GM12874 (cell line): ENCODE measurements around the gene RRP12.

ENCODE experiments used
- TF ChIP-seq, protein P1 (sequence below): IDR thresholded peaks from 2 replicates; pipeline ENCODE4 v1.5.1; 2011; ENCODE audit warnings: low read depth, mild to moderate bottlenecking, control low read depth, low read length, moderate library complexity; ENCODE audit not compliant: insufficient read depth

Gene RRP12

DNA sequence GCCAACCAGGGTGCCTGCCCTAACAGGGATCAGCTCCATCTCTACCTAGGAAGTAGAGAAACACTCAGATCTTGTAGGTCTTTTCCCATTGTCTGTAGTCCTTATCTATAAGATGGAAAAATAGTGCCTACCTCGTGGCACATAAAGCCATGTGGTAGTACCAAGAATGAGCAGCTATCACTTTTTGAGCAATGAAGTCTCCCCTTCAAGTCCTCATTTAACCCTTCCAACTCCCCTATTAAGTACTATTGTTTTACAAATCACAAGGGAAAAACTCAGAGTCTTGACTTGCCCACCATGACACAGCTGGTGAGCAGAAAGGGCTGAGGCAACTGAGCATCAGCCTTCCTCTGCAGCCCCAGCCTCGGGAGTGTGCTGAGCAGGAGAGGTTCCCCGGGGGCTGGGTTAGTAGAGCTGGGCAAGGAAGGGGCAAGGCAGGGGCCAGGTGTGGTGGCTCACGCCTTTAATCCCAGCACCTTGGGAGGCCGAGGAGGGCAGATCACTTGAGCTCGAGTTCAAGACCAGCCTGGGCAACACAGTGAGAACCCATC lies 69.9 kb downstream of the RRP12 start:
- TF ChIP-seq, protein P1, sequence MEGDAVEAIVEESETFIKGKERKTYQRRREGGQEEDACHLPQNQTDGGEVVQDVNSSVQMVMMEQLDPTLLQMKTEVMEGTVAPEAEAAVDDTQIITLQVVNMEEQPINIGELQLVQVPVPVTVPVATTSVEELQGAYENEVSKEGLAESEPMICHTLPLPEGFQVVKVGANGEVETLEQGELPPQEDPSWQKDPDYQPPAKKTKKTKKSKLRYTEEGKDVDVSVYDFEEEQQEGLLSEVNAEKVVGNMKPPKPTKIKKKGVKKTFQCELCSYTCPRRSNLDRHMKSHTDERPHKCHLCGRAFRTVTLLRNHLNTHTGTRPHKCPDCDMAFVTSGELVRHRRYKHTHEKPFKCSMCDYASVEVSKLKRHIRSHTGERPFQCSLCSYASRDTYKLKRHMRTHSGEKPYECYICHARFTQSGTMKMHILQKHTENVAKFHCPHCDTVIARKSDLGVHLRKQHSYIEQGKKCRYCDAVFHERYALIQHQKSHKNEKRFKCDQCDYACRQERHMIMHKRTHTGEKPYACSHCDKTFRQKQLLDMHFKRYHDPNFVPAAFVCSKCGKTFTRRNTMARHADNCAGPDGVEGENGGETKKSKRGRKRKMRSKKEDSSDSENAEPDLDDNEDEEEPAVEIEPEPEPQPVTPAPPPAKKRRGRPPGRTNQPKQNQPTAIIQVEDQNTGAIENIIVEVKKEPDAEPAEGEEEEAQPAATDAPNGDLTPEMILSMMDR = no peak

DNA sequence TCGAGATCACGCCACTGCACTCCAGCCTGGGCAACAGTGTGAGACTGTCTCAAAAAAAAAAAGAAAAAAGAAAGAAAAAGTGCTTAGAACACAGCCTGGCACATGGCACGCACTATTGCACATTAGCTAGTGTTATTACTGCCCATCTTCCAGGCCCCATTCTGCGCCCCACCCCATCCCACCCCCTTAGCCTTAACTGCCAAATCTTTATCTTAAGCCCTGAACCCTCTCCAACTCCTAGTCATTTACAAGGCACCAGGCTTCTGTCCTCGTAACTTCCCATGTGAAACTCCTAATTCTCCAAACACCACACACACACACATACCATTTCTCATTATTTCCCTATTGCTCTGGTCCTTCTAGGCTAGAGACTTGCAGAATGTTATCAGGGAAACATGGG lies 71.4 kb downstream of the RRP12 start:
- TF ChIP-seq, protein P1 = no peak

DNA sequence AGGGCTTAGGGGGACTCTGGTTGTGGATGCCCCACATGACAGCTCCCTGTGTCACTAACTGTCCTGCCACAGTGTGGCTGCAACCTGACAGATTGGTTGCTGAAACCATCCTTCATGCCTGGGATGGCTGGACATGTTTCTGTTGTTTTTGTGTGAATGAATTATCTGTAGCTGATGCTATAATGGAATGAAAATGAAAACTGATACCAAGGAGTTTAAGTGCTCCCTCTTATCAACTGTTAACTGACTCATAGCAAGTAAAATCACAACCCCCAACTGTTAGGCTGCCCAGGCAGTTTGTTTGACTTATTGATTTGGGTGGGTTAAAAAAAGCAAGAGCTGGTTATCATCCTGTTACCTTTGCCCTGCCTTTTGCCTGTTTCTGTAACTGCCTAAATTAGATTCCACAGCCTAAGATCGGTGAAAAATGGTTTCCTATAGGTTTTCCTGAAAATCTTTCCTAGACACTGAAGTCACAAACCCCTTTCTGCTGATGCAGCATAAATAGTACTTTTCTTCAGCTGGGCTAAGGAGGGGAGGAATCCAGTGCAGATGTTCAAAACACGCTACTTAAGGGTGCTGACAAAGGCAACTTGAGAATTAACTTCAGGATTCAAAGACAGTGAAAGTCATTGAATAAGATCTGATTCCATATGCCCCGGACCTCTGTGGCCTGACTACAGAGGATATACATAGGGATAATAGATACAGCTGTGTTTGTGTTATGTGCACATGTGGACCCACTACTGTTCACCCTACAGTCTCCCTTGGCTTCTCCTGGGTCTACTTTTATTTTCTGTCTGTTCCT lies 72.3 kb downstream of the RRP12 start:
- TF ChIP-seq, protein P1 = no peak

DNA sequence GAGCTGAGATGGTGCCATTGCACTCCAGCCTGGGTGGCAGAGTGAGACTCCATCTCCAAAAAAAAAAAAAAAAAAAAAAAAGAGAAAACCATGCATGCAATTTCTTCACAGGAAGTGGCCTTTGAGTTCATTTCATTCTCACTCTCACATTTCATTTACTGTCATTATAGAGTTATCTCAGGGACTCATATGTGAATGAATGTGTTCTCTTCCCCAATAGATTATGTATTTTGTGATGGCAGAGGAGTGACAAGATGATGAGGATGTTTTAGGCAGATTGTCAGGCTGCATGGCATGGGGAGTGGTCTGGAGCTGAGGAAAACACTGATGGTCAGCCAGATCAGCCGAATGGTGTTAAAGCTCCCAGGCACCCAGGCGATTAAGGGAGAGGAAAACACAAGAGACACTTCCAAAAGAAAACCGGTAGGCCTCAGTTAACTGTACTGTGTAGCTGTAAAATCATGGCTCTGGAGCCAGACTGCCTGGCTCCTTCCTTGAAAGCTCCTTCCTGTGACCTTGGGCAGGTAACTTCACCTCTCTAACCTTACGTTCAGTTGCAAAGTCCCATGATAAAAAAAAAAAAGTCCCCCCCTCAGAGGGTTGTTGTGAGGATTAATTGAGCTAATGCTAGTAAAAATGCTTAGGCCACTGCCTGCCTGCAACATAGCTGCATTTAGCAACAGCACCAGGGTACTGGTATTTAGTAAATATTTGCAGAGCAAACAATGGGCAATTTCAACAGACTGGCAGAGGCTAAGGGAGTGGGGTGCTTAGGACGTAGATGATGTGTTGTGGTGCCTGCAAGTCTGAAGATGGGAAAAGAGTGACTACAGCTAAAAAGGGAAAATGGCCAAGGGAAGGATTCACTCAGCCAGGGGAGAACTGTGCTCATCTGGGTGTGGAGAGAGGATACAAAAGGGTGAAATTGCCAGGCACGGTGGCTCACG lies 73.5 kb downstream of the RRP12 start:
- TF ChIP-seq, protein P1 = no peak

DNA sequence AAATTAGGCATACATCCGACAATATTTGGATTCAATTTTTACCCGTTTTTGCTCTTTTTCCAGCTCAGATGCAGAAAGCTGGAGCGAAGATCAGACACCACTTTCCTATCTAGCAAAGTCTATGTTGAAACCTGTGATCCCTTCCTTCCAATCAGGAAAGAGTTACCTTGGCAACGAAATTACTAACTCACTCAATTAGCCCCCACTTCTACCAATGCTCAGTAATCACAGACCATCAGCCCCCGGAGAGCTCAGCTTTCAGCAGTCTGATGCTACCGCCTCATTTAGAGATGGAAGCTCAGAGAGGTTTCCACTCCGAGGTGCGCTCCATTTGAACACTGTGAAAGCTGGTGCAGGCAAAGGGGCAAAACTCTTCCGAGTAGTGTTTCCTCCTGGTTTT lies 75.4 kb downstream of the RRP12 start:
- TF ChIP-seq, protein P1 = no peak

DNA sequence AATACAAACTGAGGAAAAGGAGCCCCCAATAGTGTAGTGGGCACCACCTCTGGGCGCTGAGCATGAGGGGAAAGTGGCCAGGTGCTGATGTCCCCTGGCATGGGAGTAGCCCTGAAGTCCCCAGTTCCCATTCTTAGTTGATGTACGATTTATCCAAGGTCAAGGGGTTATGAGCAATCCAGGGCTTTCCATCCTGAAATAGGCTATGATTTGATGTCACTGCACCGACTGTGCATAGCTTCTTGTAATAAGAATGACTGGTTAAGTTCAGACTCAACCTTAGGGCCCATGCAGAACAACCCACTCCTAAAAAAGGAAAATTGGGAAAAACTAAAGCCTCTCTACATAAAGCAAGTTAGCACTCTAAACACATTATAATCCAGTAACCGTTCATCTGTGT lies 77.6 kb downstream of the RRP12 start:
- TF ChIP-seq, protein P1 = no peak

DNA sequence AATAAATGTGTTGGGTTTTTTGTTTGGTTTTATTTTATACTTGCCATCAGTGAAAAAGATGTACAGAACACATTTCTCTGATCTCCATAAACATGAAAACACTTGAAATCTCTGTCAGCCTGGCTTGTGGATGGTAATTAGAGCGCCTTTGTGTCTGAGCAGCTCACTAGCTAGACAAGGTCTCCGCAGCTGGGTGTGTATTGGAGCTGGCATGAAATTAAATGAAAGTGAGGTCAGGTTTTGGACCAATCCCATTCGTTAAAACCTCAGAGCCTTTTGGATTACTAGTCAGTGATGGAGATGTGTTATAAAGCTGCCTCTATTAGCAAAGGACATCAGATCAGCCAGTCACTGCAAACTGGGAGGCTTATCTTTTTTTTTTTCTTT lies 79.3 kb downstream of the RRP12 start:
- TF ChIP-seq, protein P1 = no peak
